ENCODE measurements around the gene VSTM4.

The VSTM4 gene

DNA sequence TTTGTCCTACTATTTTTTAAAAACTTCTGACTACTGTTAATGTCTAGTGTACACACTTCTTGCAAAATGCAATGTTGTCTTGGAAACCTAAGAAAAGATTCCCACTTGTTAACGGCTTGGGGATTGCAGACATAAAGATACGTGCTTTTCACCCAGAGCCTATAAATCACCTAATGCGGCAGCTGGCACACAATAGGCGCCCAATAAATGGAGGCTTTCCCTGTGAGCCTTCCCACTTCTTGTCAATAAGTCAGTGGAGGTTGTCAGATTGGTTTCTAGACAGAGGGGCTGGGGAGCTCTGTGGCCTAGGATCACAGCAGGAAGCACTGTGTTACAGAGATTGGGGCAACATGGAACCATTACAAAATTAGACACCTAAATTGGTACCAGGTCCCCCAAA, 74.7 kb downstream of the VSTM4 start:
- DNase-seq (ENCODE audit: low read depth in 2 of 2): no peak

GRCh38 chr10:49039409-49039808, 75.9 kb downstream of the VSTM4 start:
- DNase-seq (ENCODE audit: low read depth in 2 of 2): no peak

DNA sequence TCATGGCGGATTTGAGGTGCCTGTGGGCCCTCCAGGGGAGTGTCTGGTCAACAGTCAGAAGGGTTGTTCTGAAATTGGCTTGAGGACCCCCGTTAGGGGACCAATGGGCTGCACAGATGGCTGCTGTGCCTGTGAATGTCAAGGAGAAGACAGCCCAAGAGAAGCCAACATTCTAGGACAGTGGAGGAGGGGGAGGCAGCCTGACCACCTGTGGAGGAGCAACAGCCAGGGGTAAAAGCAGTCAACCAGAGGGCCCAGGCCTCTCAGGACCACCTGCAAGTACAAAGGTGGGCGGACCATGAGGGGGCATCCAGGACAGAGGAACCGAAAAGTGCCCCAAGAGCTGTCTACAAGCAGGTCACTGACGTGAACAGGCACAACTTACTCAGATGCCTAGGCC, 76.6 kb downstream of the VSTM4 start:
- no peak for DNase-seq (ENCODE audit: low read depth in 2 of 2)

GRCh38 chr10:49037187-49037586, 78.1 kb downstream of the VSTM4 start:
- DNase-seq (ENCODE audit: low read depth in 2 of 2): no peak

DNA sequence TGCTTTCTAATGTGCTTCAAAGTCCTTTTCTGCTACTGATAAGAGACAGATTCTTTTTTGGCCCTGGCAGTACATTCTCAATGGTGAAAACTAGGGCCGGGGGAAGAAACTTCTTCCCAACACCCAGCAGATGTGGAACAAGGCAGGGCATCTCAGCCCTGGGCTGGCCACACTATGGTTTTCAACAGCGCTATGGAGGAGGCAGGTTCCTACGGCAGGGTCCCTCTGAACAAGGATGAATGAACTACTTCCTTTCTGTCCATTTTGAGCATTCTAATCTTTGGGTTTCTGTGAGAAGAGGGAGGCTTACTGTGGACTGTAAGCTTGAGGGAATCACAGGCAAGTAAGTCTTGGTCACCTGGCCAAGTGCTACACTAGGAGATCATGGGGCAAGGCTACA, 78.7 kb downstream of the VSTM4 start:
- DNase-seq (ENCODE audit: low read depth in 2 of 2): no peak

GRCh38 chr10:49035920-49036319, 79.4 kb downstream of the VSTM4 start:
- DNase-seq (ENCODE audit: low read depth in 2 of 2): no peak

- DNase-seq (ENCODE audit: low read depth in 2 of 2): no peak
Observed at GRCh38 chr10:49034925-49035324, 80.4 kb downstream of the VSTM4 start.

GRCh38 chr10:49033939-49034338, 81.4 kb downstream of the VSTM4 start:
- no peak for DNase-seq (ENCODE audit: low read depth in 2 of 2)

DNA sequence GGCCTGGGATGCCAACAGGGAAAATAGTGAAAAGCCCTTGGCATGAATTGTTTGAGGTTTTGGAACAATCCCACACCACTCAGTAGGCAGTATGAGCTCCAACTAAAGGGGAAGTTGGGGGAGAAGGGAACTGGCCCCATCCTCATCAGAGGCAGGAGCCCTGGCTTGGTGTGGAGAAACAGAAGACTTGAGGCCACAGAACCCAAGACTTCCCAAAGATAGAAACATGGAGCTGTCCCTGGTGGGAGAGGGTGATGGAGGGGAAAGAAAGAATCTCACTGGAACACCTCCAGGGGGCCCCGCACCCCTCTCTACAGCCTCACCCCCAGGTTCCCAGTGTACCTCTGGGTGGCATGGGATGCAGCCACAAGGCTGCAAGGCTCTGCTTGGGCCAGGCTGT, 85.7 kb downstream of the VSTM4 start:
- no peak for DNase-seq (ENCODE audit: low read depth in 2 of 2)

- no peak for DNase-seq (ENCODE audit: low read depth in 2 of 2)
Observed at GRCh38 chr10:49028639-49029038, 86.7 kb downstream of the VSTM4 start.

DNA sequence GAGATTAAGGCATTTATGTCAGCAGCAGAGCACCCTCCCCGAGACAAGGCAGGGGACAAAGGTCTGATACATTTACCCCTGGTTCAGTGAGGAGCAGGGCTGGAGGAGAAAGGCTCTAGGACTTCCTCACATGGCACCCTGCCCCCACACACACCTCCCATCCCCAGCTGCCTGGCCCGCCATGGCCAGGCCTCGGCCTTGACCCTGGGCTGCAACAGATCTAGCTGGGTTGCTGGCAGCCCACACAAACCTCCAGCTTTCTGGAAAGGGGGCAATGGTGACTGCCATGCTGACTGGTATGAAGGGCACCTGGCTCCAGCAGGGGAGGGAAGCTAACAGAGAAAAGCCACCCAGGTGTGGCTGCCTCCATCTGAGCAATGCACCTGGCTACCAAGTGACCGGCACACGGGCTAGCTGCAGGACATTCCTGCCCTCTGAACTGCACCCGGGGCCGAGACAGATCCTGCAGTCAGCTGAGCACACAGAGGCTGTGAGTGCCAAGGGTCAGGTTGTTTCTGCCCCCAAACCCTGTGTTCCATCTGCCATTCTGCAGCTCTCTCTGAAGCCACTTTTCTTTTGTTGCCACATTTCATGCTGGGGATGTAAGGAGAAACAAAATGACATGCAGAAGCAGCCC, 89.9 kb downstream of the VSTM4 start:
- no peak for DNase-seq (ENCODE audit: low read depth in 2 of 2)

GRCh38 chr10:49024484-49024883, 90.8 kb downstream of the VSTM4 start:
- no peak for DNase-seq (ENCODE audit: low read depth in 2 of 2)

- DNase-seq (ENCODE audit: low read depth in 2 of 2): no peak
Observed at GRCh38 chr10:49023752-49024151, 91.6 kb downstream of the VSTM4 start.

- DNase-seq (ENCODE audit: low read depth in 2 of 2): no peak
Observed at GRCh38 chr10:49023071-49023470, 92.3 kb downstream of the VSTM4 start.

DNA sequence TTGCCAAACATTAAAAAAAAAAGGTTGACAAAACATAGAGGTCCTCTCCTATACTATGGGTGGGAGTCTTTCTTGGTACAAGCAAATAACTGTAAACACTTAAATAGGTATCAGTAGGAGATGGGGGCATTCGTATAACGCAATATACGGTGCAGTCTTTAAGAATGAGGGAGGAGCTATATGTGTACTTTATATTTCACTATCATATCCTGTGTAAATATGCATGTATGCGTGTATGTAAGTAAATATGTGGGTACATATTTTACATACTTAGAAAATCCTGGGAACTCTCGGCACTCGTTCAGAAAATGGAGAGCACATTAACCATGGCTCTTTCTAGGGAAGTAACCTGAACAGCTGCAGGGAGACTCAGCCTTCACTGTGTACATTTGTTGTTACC, 93.6 kb downstream of the VSTM4 start:
- no peak for DNase-seq (ENCODE audit: low read depth in 2 of 2)

DNA sequence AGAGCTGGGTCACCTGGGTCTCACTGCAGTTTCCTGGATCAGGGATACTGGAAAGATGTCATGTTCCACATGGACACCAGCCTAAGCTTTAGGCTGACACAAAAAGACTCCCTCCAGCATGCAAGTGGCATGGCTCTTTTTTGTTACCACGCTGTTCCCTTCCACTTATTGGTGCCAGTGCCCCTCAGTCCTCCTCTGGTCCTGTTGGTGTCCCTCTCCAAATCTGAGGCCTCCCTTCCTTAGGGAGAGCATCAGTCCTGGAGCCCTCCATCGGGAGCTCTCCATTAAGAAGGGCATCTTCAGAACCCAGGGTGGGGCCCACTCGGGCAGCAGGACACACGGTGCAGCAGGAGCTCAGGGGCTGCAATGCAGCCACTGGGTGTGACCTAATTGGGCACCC, 99.6 kb downstream of the VSTM4 start:
- DNase-seq (ENCODE audit: low read depth in 2 of 2): no peak

DNA sequence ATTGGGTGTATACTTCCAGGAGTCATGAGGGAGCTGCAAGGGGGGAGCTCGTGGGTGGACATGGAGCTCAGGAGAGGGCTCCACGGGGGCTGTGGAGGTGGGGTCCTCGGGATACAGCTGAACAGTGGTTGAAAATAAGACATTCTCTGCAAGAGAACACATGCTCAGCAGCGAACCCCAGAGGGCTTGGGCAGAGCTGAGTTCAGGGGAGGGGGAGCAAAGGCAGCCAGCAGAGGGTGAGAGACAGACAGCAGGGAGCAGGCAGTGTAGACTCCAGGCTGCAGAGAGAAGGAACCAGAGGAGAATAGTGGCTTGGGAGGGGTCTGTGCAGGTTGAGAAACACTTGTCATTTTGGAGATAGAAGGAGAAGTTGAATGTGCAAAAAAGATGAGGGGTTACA, 102.7 kb downstream of the VSTM4 start:
- no peak for DNase-seq (ENCODE audit: low read depth in 2 of 2)

DNA sequence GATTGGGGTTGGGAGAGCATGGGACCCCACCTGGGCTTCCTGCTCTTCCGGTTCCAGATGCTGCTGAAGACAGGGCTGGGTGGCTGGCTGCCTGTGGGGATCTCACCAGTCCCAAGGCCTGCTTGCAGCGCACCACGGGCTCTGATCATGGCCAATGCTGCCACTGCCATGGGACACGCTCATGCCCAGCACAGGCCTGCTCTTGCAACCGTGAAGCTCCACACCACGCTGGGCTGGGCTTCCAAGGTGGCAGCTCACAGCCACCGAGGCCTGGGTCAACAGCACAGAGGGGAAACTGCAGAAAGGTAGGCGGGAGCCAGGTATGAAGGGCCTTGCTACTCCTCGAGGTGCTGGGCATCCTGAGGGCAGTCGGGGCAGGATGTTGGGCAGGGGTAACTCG, 103.6 kb downstream of the VSTM4 start:
- DNase-seq (ENCODE audit: low read depth in 2 of 2): no peak

- no peak for DNase-seq (ENCODE audit: low read depth in 2 of 2)
Observed at GRCh38 chr10:49010865-49011264, 104.5 kb downstream of the VSTM4 start.

DNA sequence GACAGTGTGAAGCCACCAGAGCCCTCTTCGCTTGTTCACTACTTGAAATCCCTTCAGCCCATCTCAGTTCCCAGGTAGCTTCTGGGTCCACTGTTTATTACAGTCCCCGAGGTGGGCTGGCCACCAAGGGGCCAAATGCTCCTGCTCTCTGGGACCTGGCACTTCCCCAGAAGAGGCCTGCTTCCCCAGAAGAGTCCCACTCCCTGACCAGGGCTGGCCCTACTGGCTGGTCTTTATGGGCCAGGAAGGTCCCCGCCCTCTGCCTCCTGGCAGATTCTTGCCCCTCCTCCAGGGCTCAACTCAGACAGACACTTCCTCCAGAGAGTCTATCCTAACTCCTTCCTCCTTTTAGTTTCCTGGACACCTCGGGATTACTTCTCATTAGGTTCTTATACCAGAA, 105.0 kb downstream of the VSTM4 start:
- no peak for DNase-seq (ENCODE audit: low read depth in 2 of 2)

DNA sequence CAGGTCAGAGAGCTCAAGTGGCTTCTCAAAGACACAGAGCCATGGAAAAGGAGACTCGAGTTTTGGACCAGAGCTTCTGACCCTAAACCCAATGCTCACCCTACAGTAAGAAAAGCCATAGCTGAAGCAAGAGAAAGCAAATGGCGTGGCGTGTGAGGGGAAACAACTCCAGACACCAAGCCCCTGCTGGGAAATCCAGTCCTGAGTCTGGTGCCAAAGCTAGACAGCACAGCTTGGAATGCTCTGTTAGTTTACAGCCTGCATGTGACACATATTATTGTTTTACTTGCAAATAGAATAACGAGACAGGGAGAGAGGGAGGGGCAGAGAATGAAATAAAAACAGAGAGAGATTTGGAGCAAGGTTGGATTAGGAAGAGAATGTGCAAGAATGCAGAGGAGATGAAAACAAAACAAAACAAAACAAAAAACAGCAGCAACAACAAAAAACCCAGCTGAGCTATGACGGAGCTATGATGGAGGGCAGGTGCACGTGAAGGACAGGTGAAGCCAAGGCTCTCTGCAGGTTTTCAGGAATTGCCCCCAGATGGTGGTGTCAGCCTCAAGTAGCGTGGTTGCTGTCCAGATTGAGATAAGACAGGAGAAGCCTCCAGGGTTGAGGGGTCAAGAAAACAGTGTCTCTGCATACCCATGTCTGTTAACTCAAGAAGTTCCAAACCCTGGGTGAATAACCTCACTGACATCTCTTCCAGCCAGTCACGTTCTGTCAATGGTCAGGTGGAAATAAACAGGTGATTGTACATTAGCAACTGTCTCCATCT, 105.9 kb downstream of the VSTM4 start:
- no peak for DNase-seq (ENCODE audit: low read depth in 2 of 2)

- no peak for DNase-seq (ENCODE audit: low read depth in 2 of 2)
Observed at GRCh38 chr10:49008505-49009198, 106.7 kb downstream of the VSTM4 start.

GRCh38 chr10:49008091-49008490, 107.2 kb downstream of the VSTM4 start:
- DNase-seq (ENCODE audit: low read depth in 2 of 2): no peak

All from stimulated activated CD8-positive, alpha-beta memory T cell treated with anti-CD3 and anti-CD28 coated beads, Interleukin-7, amount 100 ng/mL, for 1 hour (primary cell).